Activated naive CD4-positive, alpha-beta T cell treated with anti-CD3 and anti-CD28 coated beads, Interleukin-2, amount 50 U/mL, for 72 hours (primary cell): ENCODE measurements around the gene RIPK3. TPM values are rescaled to one million over a fixed set of nuclear protein-coding genes. Genes with fewer than 3 reads are reported as not detected.

ENCODE experiments used
- total RNA-seq, 2 donors: library from RNA; stranded (reverse); gene quantifications; one replicate each; pipeline ENCODE4 v1.2.3, GENCODE V29; 2022

The RIPK3 gene
- total RNA-seq, 2 donors from 2014 or later = 11.1 to 11.8 TPM

Other genes with a start within 250 kb of the RIPK3 start
- 10 to 100 TPM; 40.9 to 89.2 TPM for gene PCK2, start 245.7 kb downstream of the RIPK3 start, total RNA-seq
- 100 to 1,000 TPM in 1 of 2 donors, 10 to 100 TPM in 1; 66.7 to 146 TPM for gene DCAF11, start 225.2 kb downstream of the RIPK3 start, total RNA-seq
- gene NRL, start 225.0 kb downstream of the RIPK3 start, total RNA-seq = 1 to 10 TPM; 2.9 to 4.8 TPM
- 1 to 10 TPM in 1 of 2 donors, under 1 TPM in 1; 0.49 to 2.2 TPM for gene FITM1, start 209.3 kb downstream of the RIPK3 start, total RNA-seq
- gene PSME1, start 203.8 kb downstream of the RIPK3 start, total RNA-seq = 100 to 1,000 TPM; 355 to 401 TPM
- 10 to 100 TPM; 36.8 to 64.2 TPM for gene EMC9, start 198.4 kb downstream of the RIPK3 start, total RNA-seq
- 100 to 1,000 TPM; 452 to 507 TPM for gene PSME2, start 193.4 kb downstream of the RIPK3 start, total RNA-seq
- gene RNF31, start 192.5 kb downstream of the RIPK3 start, total RNA-seq = 10 to 100 TPM; 81.5 to 90.7 TPM
- gene IRF9, start 178.7 kb downstream of the RIPK3 start, total RNA-seq = 100 to 1,000 TPM; 183 to 227 TPM
- gene REC8, start 167.9 kb downstream of the RIPK3 start, total RNA-seq = 10 to 100 TPM; 36.4 to 48.7 TPM
- 10 to 100 TPM; 37.5 to 67.6 TPM for gene IPO4, start 151.2 kb downstream of the RIPK3 start, total RNA-seq
- gene TM9SF1, start 144.6 kb downstream of the RIPK3 start, total RNA-seq = 10 to 100 TPM; 24.6 to 29.3 TPM
- gene TSSK4, start 134.3 kb downstream of the RIPK3 start, total RNA-seq = under 1 TPM; 0.27 to 0.41 TPM
- 10 to 100 TPM; 69.2 to 74.2 TPM for gene CHMP4A, start 126.5 kb downstream of the RIPK3 start, total RNA-seq
- 1 to 10 TPM; 5.5 to 7.4 TPM for gene MDP1, start 123.9 kb downstream of the RIPK3 start, total RNA-seq
- 100 to 1,000 TPM; 172 to 210 TPM for gene NEDD8, start 107.6 kb downstream of the RIPK3 start, total RNA-seq
- 100 to 1,000 TPM in 1 of 2 donors, 10 to 100 TPM in 1; 62.6 to 106 TPM for gene GMPR2, start 107.1 kb downstream of the RIPK3 start, total RNA-seq
- 100 to 1,000 TPM in 1 of 2 donors, 10 to 100 TPM in 1; 80.0 to 101 TPM for gene TINF2, start 97.4 kb downstream of the RIPK3 start, total RNA-seq
- gene TGM1, start 76.8 kb downstream of the RIPK3 start, total RNA-seq = 10 to 100 TPM in 1 of 2 donors, 1 to 10 TPM in 1; 7.9 to 31.6 TPM
- 10 to 100 TPM; 58.6 to 67.0 TPM for gene RABGGTA, start 68.4 kb downstream of the RIPK3 start, total RNA-seq
- 10 to 100 TPM; 13.3 to 17.7 TPM for gene DHRS1, start 40.2 kb downstream of the RIPK3 start, total RNA-seq
- gene NOP9, start 40.1 kb downstream of the RIPK3 start, total RNA-seq = 10 to 100 TPM; 30.5 TPM
- gene CIDEB, start 32.0 kb downstream of the RIPK3 start, total RNA-seq = 10 to 100 TPM in 1 of 2 donors, 1 to 10 TPM in 1; 6.9 to 17.0 TPM
- gene LTB4R2, start 29.9 kb downstream of the RIPK3 start, total RNA-seq = 10 to 100 TPM; 13.7 to 16.2 TPM
- gene LTB4R, start 28.5 kb downstream of the RIPK3 start, total RNA-seq = 10 to 100 TPM; 14.0 to 15.8 TPM
- 1 to 10 TPM; 2.1 to 5.7 TPM for gene ADCY4, start 4.9 kb downstream of the RIPK3 start, total RNA-seq
- 1 to 10 TPM in 1 of 2 donors, under 1 TPM in 1; 0.27 to 1.7 TPM for gene NFATC4, start 28.2 kb upstream of the RIPK3 start, total RNA-seq
- under 1 TPM; 0.02 to 0.14 TPM for gene NYNRIN, start 59.0 kb upstream of the RIPK3 start, total RNA-seq
- 10 to 100 TPM in 1 of 2 donors, 1 to 10 TPM in 1; 6.5 to 20.1 TPM for gene CBLN3, start 89.7 kb upstream of the RIPK3 start, total RNA-seq
- gene KHNYN, start 90.0 kb upstream of the RIPK3 start, total RNA-seq = 10 to 100 TPM; 70.1 to 70.6 TPM
- gene SDR39U1, start 102.8 kb upstream of the RIPK3 start, total RNA-seq = 10 to 100 TPM; 50.6 to 72.3 TPM
- gene CMA1, start 168.3 kb upstream of the RIPK3 start, total RNA-seq = not detected
- gene CTSG, start 236.3 kb upstream of the RIPK3 start, total RNA-seq = under 1 TPM in 1 of 2 donors, not detected in 1; 0.27 TPM